NCI-H1092 treated with DMSO at 0.1 percent for 48 hours (cell line): Measurements from ENCODE around the gene ATP2B2.

Experiments
- DNase-seq: peaks from one replicate; lab custom pipeline; 2025; lab: John Stamatoyannopoulos, UW

ATP2B2 gene

GRCh38 chr3:10343526-10343925 lies 161.9 kb downstream of the ATP2B2 start:
- DNase-seq = no peak

DNA sequence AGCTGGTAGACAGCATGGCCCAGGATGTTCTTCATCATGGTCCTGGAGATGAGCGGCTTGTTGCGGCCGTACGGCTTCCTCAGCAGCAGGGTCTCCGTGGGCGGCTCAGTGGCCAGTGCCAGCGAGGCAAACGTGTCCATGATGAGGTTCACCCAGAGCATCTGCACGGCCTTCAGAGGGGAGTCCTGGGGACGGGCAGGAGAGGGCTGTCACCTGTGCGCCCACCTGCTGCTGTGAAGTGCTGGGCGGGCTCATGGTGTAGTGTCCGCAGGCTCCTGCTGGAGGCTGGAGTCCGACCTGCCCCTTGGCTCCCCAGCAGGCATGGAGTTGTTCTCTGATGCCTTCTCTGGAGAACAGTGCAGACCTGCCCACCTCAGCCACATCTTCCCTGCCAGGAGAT lies 162.6 kb downstream of the ATP2B2 start:
- no peak for DNase-seq

DNA sequence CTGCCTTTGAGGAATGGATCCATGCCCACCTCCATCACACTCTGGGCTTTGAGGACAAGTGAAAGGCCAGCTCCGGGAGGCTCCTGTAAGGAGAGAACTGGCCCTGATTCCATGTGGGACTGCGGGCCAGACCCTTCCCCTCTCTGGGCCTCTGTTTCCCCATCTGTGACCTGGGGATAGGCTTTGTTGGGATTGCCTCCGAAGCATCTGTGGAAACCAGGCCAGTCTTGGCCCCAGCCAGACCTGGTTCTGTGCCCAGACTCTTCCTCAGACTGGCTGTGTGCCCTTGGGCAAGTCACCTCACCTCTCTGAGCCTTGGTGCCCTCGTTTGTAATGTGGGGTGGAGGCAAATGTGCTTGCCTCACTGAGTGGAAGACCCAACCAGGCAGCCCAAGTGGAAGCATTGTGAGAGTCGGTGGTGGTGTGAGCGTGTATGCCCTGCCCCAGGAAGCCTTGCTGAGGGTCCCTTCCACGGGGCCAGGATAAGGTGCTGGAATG lies 163.4 kb downstream of the ATP2B2 start:
- DNase-seq = no peak

GRCh38 chr3:10340476-10340875 lies 164.9 kb downstream of the ATP2B2 start:
- DNase-seq = no peak

- no peak for DNase-seq
These were observed 165.3 kb downstream of the ATP2B2 start for GRCh38 chr3:10340046-10340445.

DNA sequence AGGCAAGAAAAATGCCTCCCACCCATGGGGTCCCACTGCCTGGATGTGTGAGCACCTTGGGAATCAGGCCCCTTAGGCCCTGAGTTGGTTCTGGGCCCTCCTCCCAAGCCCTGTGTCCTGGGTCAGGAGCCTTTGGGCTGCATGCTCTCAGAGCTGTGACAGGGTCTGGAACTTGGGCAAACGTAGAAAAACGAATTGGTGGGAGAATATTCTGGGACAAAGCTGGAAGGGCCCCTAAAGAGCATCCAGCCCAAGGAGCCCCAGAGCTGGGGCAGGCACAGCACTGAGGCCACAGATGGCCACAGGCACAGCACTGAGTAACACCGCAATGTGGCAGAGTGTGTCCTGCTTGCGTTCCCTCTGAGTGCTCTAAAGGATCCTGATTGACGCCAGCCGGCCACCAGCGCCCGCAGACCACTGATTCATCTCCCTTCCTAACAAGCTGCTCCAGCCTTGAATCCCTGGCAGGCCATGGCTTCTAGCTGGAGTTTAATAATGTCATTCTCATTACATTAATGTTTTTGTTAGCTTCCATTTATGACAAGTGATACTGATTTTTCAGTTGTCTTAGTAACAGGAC lies 165.9 kb downstream of the ATP2B2 start:
- DNase-seq = no peak

- DNase-seq = no peak
These were observed 166.6 kb downstream of the ATP2B2 start for GRCh38 chr3:10338591-10339353.

GRCh38 chr3:10338164-10338470 lies 167.3 kb downstream of the ATP2B2 start:
- DNase-seq = no peak

- DNase-seq = no peak
These were observed 167.8 kb downstream of the ATP2B2 start for GRCh38 chr3:10337323-10338163.

DNA sequence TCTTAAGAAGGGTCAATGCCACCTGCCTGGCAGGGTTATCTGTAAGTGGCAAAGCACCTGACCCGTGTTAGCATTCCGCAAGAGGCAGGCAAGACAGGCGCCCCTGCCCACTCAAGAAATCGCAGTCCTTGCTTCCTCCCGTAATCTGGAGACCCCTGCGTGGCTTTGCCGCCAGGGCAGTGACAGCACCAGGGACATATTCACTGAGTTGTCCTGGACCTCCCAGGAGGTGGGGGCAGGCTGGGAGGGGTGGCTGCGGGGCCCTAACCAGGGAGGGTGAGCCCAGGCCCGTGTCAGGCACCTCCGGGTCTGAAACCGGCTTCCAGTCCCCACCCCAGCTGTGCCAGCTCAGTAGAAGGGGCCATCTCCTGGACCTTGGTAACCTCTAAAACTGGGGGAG lies 168.6 kb downstream of the ATP2B2 start:
- DNase-seq = no peak

DNA sequence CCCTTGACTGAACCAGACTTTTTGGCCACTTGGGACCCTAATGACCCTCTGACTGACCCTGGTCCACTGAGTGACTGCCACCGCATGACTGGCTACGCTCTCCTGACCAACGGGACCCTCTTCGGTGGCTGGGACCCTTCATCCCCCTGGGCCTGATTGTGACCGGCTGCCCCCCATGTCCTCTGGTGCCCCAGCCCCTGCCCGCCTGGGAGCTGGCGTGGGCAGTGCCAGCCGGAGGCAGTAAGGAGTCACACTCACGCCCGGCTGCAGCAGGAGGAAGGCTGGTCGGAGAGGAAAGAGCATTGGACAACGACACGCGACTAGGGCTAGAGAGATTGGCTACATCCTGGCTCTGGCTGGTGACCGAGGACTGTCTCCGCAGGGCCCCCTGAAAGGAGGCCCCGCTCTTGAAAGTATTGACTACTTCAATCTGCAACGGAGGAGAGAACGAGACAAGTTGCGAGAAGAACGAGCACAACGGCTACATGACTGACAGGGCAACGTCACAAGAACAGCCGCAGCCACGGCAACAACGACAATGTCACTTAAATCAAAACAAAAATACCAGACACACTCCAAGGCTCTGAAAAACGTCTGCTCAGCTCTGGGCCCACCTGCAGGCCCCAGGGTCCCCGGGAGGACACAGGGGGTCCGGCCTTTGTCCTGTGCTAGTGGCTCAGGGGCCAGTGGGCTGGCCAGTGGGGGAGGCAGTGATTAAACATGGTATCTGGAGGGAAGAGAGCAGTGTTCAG lies 169.3 kb downstream of the ATP2B2 start:
- no peak for DNase-seq

DNA sequence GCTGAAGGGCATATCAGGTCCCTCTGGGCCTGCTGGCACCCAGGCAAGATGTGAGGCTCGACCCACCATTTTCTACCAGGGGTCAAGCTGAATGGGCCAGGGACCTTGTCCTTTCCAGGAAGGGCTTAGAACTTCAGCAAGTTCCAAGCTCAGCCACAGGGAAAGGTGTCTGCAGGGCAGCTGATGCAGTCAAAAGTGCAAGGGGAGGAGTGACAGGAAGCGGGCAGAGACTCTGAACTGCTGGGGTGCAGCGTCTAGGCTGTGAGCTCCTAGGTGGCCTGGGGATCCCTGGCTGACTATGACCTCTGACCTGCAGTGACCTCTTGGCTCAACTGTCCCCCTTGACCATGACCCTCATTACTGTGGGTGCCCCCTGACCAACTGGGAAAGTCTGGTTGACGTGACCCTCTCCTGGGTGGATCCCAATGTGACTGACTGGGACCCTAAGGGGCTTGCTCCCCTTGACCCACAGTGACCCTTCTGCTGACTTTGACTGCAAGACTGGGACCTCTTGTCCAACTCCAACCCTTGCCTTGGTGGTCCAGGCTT lies 170.1 kb downstream of the ATP2B2 start:
- no peak for DNase-seq

DNA sequence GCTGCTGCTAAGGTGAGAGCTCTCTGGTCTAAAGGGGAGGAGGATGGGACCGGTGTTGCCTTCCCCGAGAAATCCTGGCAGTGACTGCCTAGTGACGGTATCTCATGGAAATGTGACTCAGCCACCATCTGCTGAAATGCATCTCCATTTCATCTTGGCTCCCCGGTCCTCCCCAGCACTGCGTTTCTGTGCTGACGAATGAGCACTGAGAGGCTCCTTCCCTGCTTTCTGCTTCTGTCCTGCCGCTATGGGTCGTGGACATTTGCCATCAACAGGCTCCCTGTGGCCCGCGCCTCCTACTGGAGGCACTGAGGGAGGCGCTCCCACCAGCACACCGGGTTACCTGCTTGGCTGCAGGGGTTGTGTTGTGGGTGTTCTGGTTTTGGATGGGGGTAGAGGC lies 170.9 kb downstream of the ATP2B2 start:
- no peak for DNase-seq

DNA sequence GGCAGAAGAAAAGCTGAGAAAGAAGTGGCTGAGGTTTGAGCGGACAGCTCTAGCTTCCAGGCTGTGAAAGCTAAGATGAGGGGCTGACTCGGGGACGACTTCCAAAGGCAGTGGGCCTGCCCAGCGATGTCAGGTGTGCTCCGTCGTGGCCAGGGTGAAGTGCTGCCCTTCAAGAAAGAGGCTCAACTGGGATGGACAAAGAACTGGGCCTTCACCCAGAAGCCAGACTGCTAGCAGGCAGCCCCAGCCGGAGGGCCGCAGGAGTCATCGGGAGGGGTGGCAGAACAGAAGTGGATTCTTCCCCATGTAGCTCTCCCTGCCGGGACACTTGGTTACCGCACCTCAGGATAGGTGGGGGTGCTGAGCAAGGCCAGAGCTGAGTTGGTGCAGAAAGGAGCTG lies 171.3 kb downstream of the ATP2B2 start:
- DNase-seq = no peak

DNA sequence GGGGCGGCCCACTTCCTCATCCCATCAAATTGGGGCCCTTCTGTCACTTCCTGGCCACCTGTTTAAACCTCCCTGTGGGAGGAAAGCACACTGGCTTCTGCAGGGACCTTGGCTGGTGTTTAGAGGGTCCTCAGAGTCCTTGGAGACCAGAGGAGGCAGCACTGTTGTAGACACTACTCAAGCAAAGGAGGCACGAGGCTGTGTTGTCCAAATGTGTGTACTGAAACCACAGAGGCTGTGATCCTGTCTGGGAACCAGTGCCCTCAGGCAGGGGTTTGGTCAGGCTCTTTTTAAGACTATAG lies 172.1 kb downstream of the ATP2B2 start:
- DNase-seq = no peak

GRCh38 chr3:10332481-10333348 lies 172.7 kb downstream of the ATP2B2 start:
- DNase-seq = no peak

DNA sequence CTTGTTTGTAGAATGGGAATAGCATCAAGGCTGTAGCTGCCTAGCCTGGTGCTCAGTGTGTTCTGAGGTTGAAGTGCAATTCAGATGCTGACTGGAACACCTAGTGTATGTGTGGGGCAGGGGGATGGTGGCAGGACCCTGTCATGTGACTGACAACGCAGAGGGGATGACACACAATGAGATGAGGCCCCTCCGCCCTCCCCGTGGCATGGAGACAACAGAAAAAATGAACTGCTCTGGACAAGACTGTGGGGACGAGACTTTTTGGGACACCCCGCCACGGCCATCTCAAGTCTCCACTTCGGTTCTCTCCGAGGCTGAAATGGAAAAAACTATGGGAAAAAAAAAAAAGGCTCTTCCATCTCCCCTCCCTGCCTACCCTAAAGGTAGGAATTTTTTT lies 174.1 kb downstream of the ATP2B2 start:
- DNase-seq = no peak

DNA sequence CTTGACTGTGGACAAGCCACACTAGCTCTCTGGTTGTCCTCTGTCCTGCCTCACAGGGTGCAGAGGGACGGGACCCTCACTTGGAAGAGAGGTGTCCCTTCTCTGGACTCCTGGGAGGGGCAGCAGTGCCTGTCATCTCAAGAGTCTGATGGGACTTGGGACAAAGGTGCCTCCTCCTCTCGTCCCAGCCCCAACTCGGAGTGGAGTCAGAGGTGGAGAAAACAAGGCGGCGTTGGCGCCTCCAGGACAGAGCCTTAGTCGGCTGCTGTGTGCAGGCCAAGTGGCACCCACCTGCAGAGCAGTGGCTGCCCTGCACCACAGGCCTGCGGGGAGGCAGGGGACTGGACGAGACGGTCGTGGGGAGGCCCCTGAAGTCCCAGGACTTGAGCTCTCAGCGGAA lies 175.1 kb downstream of the ATP2B2 start:
- no peak for DNase-seq

GRCh38 chr3:10329495-10330015 lies 175.8 kb downstream of the ATP2B2 start:
- DNase-seq = no peak

DNA sequence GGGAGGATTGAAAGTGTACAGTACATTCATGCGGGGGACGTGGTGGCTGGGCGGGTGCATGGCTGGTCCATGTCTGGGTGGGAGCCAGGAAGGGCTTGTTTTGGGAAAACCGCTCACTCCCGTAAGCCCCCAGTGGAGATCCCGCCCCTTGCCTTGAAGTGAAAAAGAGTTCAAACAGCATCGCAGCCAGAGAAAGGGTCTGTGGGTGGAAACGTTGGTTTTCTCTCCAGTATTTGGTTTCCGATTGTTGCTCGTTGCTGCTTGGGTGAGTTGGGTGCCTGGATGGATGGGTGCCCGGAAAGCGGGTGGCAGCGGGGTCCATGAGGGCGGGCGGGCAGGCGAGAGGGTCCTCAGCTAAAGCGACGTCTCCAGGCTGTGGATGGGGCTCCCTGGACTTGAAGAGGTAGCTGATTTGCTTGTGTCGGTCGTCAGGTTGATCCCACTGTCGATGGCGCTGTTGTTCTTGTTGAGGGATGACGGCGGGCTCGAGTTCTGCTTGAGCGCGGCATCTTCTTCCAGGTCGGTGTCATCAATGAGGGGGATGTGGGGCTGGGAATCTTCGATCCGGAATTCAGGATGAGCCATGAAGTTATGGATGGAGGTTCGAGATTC lies 176.8 kb downstream of the ATP2B2 start:
- no peak for DNase-seq

GRCh38 chr3:10327592-10327991 lies 177.8 kb downstream of the ATP2B2 start:
- no peak for DNase-seq
